ENCODE results near the gene PRDM5.
A peak's percentile ranks its signal among the peaks of the same experiment; 100 is the strongest.

PRDM5 gene

GRCh38 chr4:120922381-120923206, at the start of gene PRDM5:
TSS of gene PRDM5 (minus strand) at chr4:120922726. CDS start at chr4:120922608, 118 bp downstream.
- peak; percentile 28 for DNase-seq (ENCODE audit: extremely low spot score)
- CTCF ChIA-PET = interaction anchor here (1.4 kb wide), 1 partner anchor 28 kb away, joined by 3 read pairs; no protein-coding TSS in a partner anchor

GRCh38 chr4:120971884-120972283, 49.4 kb upstream of the PRDM5 start:
- TF ChIP-seq CTCF (IDR thresholded peaks at IDR 0.05; ENCODE audit: control extremely low read depth, extremely low read depth, low read depth, missing control alignments) = no peak
- ChIA-PET POLR2A (no interaction called here), CTCF (interaction anchor here (1.2 to 1.3 kb wide), 2 partner anchors 10 to 52 kb away, joined by 4 read pairs; no protein-coding TSS in a partner anchor)
- no peak for DNase-seq (ENCODE audit: extremely low spot score)

More at GRCh38 chr4:120922381-120923206, at the start of gene PRDM5:
- POLR2A ChIA-PET = no interaction called here
- no peak for TF ChIP-seq CTCF (IDR thresholded peaks at IDR 0.05; ENCODE audit: control extremely low read depth, extremely low read depth, low read depth, missing control alignments)

- DNase-seq (ENCODE audit: extremely low spot score) = no peak
- ChIA-PET POLR2A (no interaction called here), CTCF (no interaction called here)
- TF ChIP-seq CTCF (IDR thresholded peaks at IDR 0.05; ENCODE audit: control extremely low read depth, extremely low read depth, low read depth, missing control alignments) = no peak
Measured at GRCh38 chr4:120965938-120966337, 43.4 kb upstream of the PRDM5 start.

- ChIA-PET POLR2A (no interaction called here), CTCF (no interaction called here)
- no peak for DNase-seq (ENCODE audit: extremely low spot score)
- TF ChIP-seq CTCF (IDR thresholded peaks at IDR 0.05; ENCODE audit: control extremely low read depth, extremely low read depth, low read depth, missing control alignments) = no peak
Measured at GRCh38 chr4:120964596-120964995, 42.1 kb upstream of the PRDM5 start.

GRCh38 chr4:120963449-120963848, 40.9 kb upstream of the PRDM5 start:
- CTCF ChIA-PET = no interaction called here

GRCh38 chr4:120960656-120961267, 38.2 kb upstream of the PRDM5 start:
- CTCF ChIA-PET = interaction anchor here (1.9 kb wide), 1 partner anchor 8 kb away, joined by 5 read pairs; no protein-coding TSS in a partner anchor
- POLR2A ChIA-PET = no interaction called here
- no peak for DNase-seq (ENCODE audit: extremely low spot score)
- TF ChIP-seq CTCF (IDR thresholded peaks at IDR 0.05; ENCODE audit: control extremely low read depth, extremely low read depth, low read depth, missing control alignments) = no peak

More at GRCh38 chr4:120963449-120963848, 40.9 kb upstream of the PRDM5 start:
- no peak for DNase-seq (ENCODE audit: extremely low spot score)
- TF ChIP-seq CTCF (IDR thresholded peaks at IDR 0.05; ENCODE audit: control extremely low read depth, extremely low read depth, low read depth, missing control alignments) = no peak
- POLR2A ChIA-PET = no interaction called here

Measured in GM10248 (cell line).